Dendritic cell treated with granulocyte-macrophage colony-stimulating factor and Interleukin-4, amounts not matched to agents 40 ng/mL and 50 ng/mL, for 4 days (primary cell): ENCODE data around the gene MCC.

Experiments
- H3K27ac Mint-ChIP-seq: one replicate; pipeline ENCODE4 v1.8.0; 2022; ENCODE audit warnings: mild to moderate bottlenecking, mixed read lengths
- H3K27me3 Mint-ChIP-seq: one replicate; pipeline ENCODE4 v1.8.0; 2022; ENCODE audit warnings: mild to moderate bottlenecking, mixed read lengths
- H3K36me3 Mint-ChIP-seq: one replicate; pipeline ENCODE4 v1.8.0; 2022; ENCODE audit warnings: low read depth, mixed read lengths
- H3K4me1 Mint-ChIP-seq: one replicate; pipeline ENCODE4 v1.8.0; 2022; ENCODE audit warnings: low read depth, mixed read lengths
- H3K4me3 Mint-ChIP-seq: one replicate; pipeline ENCODE4 v1.8.0; 2022; ENCODE audit warnings: mild to moderate bottlenecking, moderate library complexity, mixed read lengths
- H3K9me3 Mint-ChIP-seq: one replicate; pipeline ENCODE4 v1.8.0; 2022; ENCODE audit warnings: mixed read lengths
- intact Hi-C: fragments of 100-400 bp; cut with micrococcal nuclease; formaldehyde crosslinking; loops from one replicate; pipeline ENCODE4 v1.15.0; 2022

MCC gene

GRCh38 chr5:113176196-113176595, 312.1 kb downstream of the MCC start:
- Mint-ChIP-seq H3K9me3 (no peaks in the 10 kb centered on the region), H3K4me3 (no peak overlapping the region), H3K27ac (no peak overlapping the region), H3K4me1 (no peaks in the 10 kb centered on the region), H3K36me3 (no peaks in the 10 kb centered on the region), H3K27me3 (peaks cover 9% of the 10 kb centered on the region)
- intact Hi-C loops = no loop called here

GRCh38 chr5:113172231-113172826, 315.9 kb downstream of the MCC start:
- Mint-ChIP-seq H3K27ac (no peak overlapping the region), H3K9me3 (no peaks in the 10 kb centered on the region), H3K4me3 (no peak overlapping the region), H3K36me3 (no peaks in the 10 kb centered on the region), H3K4me1 (no peaks in the 10 kb centered on the region), H3K27me3 (peaks cover 14% of the 10 kb centered on the region)
- intact Hi-C loops = no loop called here

- Mint-ChIP-seq H3K27ac (no peak overlapping the region), H3K9me3 (no peaks in the 10 kb centered on the region), H3K27me3 (peaks cover 16% of the 10 kb centered on the region), H3K36me3 (no peaks in the 10 kb centered on the region), H3K4me3 (no peak overlapping the region), H3K4me1 (no peaks in the 10 kb centered on the region)
- intact Hi-C loops = no loop called here
Observed at GRCh38 chr5:113171520-113171919, 316.7 kb downstream of the MCC start.

GRCh38 chr5:113170707-113171106, 317.5 kb downstream of the MCC start:
- no peak overlapping the region for H3K27ac Mint-ChIP-seq
- H3K36me3 Mint-ChIP-seq = no peaks in the 10 kb centered on the region
- H3K4me3 Mint-ChIP-seq = no peak overlapping the region
- peaks cover 16% of the 10 kb centered on the region for H3K27me3 Mint-ChIP-seq
- H3K4me1 Mint-ChIP-seq = no peaks in the 10 kb centered on the region
- no peaks in the 10 kb centered on the region for H3K9me3 Mint-ChIP-seq
- intact Hi-C loops = no loop called here

GRCh38 chr5:113169720-113170119, 318.5 kb downstream of the MCC start:
- no peak overlapping the region for H3K4me3 Mint-ChIP-seq
- peaks cover 17% of the 10 kb centered on the region for H3K27me3 Mint-ChIP-seq
- H3K27ac Mint-ChIP-seq = no peak overlapping the region
- H3K36me3 Mint-ChIP-seq = no peaks in the 10 kb centered on the region
- no peaks in the 10 kb centered on the region for H3K4me1 Mint-ChIP-seq
- H3K9me3 Mint-ChIP-seq = no peaks in the 10 kb centered on the region
- intact Hi-C loops = no loop called here

- Mint-ChIP-seq H3K36me3 (no peaks in the 10 kb centered on the region), H3K4me1 (no peaks in the 10 kb centered on the region), H3K9me3 (no peaks in the 10 kb centered on the region), H3K27me3 (peaks cover 14% of the 10 kb centered on the region), H3K27ac (no peak overlapping the region), H3K4me3 (no peak overlapping the region)
- intact Hi-C loops = no loop called here
Observed at GRCh38 chr5:113167985-113168384, 320.3 kb downstream of the MCC start.

GRCh38 chr5:113166852-113167366, 321.3 kb downstream of the MCC start:
- Mint-ChIP-seq H3K4me3 (no peak overlapping the region), H3K9me3 (no peaks in the 10 kb centered on the region), H3K36me3 (no peaks in the 10 kb centered on the region), H3K27ac (no peak overlapping the region), H3K27me3 (peaks cover 14% of the 10 kb centered on the region), H3K4me1 (no peaks in the 10 kb centered on the region)
- intact Hi-C loops = no loop called here

- intact Hi-C loops = no loop called here
- Mint-ChIP-seq H3K4me3 (no peak overlapping the region), H3K9me3 (no peaks in the 10 kb centered on the region), H3K36me3 (no peaks in the 10 kb centered on the region), H3K27ac (no peak overlapping the region), H3K4me1 (no peaks in the 10 kb centered on the region), H3K27me3 (peaks cover 13% of the 10 kb centered on the region)
Observed at GRCh38 chr5:113166261-113166660, 322.0 kb downstream of the MCC start.

- Mint-ChIP-seq H3K4me3 (no peak overlapping the region), H3K9me3 (no peaks in the 10 kb centered on the region), H3K27me3 (peaks cover 12% of the 10 kb centered on the region), H3K27ac (no peak overlapping the region), H3K36me3 (no peaks in the 10 kb centered on the region), H3K4me1 (no peaks in the 10 kb centered on the region)
- intact Hi-C loops = no loop called here
Observed at GRCh38 chr5:113164021-113164420, 324.2 kb downstream of the MCC start.

GRCh38 chr5:113163328-113163727, 324.9 kb downstream of the MCC start:
- Mint-ChIP-seq H3K27me3 (peaks cover 9% of the 10 kb centered on the region), H3K27ac (no peak overlapping the region), H3K4me1 (no peaks in the 10 kb centered on the region), H3K9me3 (no peaks in the 10 kb centered on the region), H3K4me3 (no peak overlapping the region), H3K36me3 (no peaks in the 10 kb centered on the region)
- intact Hi-C loops = no loop called here

- Mint-ChIP-seq H3K4me3 (no peak overlapping the region), H3K9me3 (no peaks in the 10 kb centered on the region), H3K36me3 (no peaks in the 10 kb centered on the region), H3K27ac (no peak overlapping the region), H3K27me3 (peaks cover 9% of the 10 kb centered on the region), H3K4me1 (no peaks in the 10 kb centered on the region)
- intact Hi-C loops = no loop called here
Observed at GRCh38 chr5:113162770-113163169, 325.5 kb downstream of the MCC start.

GRCh38 chr5:113162208-113162607, 326.0 kb downstream of the MCC start:
- no peaks in the 10 kb centered on the region for H3K4me1 Mint-ChIP-seq
- peaks cover 5% of the 10 kb centered on the region for H3K27me3 Mint-ChIP-seq
- intact Hi-C loops = no loop called here
- no peaks in the 10 kb centered on the region for H3K36me3 Mint-ChIP-seq
- no peaks in the 10 kb centered on the region for H3K9me3 Mint-ChIP-seq
- no peak overlapping the region for H3K27ac Mint-ChIP-seq
- H3K4me3 Mint-ChIP-seq = no peak overlapping the region

GRCh38 chr5:113161806-113162205, 326.4 kb downstream of the MCC start:
- Mint-ChIP-seq H3K9me3 (no peaks in the 10 kb centered on the region), H3K27ac (no peak overlapping the region), H3K36me3 (no peaks in the 10 kb centered on the region), H3K4me1 (no peaks in the 10 kb centered on the region), H3K4me3 (no peak overlapping the region), H3K27me3 (peaks cover 3% of the 10 kb centered on the region)
- intact Hi-C loops = no loop called here

GRCh38 chr5:113157886-113158285, 330.4 kb downstream of the MCC start:
- H3K36me3 Mint-ChIP-seq = no peaks in the 10 kb centered on the region
- peaks cover 5% of the 10 kb centered on the region for H3K27me3 Mint-ChIP-seq
- H3K4me1 Mint-ChIP-seq = no peaks in the 10 kb centered on the region
- intact Hi-C loops = no loop called here
- H3K9me3 Mint-ChIP-seq = no peaks in the 10 kb centered on the region
- no peak overlapping the region for H3K27ac Mint-ChIP-seq
- no peak overlapping the region for H3K4me3 Mint-ChIP-seq

- intact Hi-C loops = no loop called here
- H3K9me3 Mint-ChIP-seq = no peaks in the 10 kb centered on the region
- no peak overlapping the region for H3K4me3 Mint-ChIP-seq
- no peak overlapping the region for H3K27ac Mint-ChIP-seq
- H3K36me3 Mint-ChIP-seq = no peaks in the 10 kb centered on the region
- H3K4me1 Mint-ChIP-seq = no peaks in the 10 kb centered on the region
- H3K27me3 Mint-ChIP-seq = peaks cover 5% of the 10 kb centered on the region
Observed at GRCh38 chr5:113156271-113156877, 331.9 kb downstream of the MCC start.
